NCI-H510A treated with DMSO at 0.1 percent for 48 hours (cell line): ENCODE results near the gene CDC27.
"Not testable (repeated sequence)": the region's sequence is repeated elsewhere in the genome, so short reads cannot be mapped to it uniquely, and the experiment has no call there.

Experiments used
- DNase-seq: peaks from one replicate; lab custom pipeline; 2025; lab: John Stamatoyannopoulos, UW

Gene CDC27

GRCh38 chr17:47188876-47189731 is at the start of gene CDC27:
CDC27 (minus strand) TSS chr17:47189295; CDS start chr17:47189172, 123 bp downstream.
- peak; percentile 98 for DNase-seq

DNA sequence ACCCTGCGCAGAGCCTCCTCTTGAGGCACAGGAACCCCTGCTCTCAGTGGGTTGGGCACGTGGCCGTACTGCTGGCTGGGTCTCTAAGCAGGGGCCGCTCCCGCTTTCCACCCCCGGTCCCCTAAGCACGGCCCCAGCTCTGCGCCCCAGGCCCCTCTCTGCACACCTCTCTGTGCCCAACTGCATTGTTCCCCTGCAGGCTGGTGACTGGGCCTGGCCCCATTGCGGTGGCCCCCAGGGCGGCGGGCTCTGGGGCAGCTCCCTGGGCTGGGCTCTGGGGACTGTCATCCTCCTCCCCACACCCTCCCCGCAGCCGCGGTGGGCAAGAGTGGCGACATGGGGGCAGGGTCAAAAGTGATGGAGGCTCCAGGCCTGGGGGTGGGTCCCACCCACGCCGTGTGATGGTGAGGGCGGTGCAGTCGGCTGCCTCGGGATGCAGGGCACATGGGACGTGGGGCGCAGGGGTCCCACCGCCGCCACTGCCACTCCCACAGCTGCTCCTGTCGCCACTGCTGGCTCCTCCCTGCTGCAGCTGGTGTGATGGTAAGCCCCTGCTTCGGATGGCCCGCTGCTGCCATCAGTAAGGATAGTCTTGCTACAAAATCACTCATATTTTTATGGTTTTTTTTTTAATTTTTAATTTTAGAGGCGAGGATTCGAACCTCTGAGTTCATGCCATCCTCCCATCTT is 49.4 kb upstream of the CDC27 start:
- no peak for DNase-seq

DNA sequence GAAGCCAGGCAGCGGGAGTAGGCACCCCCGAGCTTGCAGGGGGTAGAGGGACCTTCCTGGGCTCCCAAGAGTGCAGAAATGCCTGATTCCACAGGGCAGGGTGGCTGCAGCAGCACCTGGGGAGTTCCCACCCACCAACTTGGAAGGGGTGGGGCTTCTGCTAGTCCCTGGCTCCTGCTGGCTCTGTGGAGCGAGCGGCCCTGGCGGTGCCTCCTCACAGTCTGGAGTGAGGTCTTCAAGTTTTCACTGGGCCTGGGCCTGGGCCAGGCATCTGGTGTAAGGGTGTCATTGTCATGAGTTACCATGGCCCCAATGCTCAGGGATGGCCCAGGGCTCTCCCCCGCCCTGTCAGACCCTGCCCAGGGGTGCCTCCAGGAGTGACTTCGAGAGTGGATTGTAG is 48.7 kb upstream of the CDC27 start:
- DNase-seq, result no peak

DNA sequence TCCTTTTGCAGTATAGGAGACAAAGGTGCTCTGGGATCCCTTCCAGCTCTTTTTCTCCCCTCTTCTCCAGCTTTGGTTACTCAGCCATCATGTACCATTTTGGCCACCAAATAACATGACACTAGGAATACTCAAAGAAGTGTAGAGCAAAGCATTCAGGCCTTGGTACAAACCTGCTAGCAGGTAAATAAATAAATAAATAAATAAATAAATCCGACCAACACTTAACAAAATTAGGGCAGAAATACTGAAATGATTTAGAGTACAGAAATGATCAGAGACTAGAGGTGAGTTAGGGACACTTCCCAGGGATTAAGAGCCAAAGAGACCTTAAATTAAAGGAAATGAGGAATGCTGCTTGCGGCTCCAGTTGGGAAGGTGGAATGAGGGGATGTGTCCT is 46.8 kb upstream of the CDC27 start:
- DNase-seq, result no peak

GRCh38 chr17:47235506-47235905 is 46.4 kb upstream of the CDC27 start:
- DNase-seq, result no peak

- no peak for DNase-seq
Observed at GRCh38 chr17:47232465-47232864, 43.4 kb upstream of the CDC27 start.

- DNase-seq, result no peak
Observed at GRCh38 chr17:47231866-47232265, 42.8 kb upstream of the CDC27 start.

DNA sequence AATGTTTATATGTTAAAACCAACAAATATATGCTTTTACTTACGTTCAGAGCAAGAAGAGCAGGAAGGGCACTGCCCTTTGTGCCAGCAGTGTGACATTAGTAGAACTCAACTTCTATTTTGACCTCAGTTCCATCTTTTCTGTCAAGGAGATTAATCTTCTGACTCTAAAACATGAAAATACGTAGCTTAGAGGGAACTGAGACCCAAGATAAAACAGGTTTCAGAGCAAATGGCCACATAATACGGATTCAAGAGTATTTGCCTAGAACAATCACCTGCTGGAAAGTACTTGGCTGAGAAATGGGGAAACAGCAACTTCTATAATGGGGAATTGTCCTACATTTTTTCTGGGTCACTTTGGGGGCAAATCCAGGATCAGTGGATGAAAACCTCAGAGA is 42.2 kb upstream of the CDC27 start:
- no peak for DNase-seq

DNA sequence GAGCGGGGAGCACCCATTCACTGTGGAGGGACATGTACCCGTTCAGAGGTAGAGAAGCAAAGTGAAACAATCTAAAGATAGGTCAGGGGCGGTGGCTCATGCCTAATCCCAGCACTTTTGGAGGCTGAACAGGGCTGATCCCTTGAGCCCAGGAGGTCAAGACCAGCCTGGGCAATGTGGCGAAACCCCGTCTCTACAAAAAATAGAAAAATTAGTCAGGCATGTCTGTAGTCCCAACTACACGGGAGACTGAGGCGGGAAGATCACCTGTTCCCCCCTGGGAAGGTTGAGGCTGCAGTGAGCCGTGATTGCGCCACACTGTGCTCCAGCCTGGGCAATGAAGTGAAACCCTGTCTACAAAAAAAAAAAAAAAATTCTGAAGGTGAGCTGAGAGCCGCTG is 41.8 kb upstream of the CDC27 start:
- no peak for DNase-seq

GRCh38 chr17:47229535-47230443 is 40.7 kb upstream of the CDC27 start:
- peak; percentile 68 for DNase-seq

DNA sequence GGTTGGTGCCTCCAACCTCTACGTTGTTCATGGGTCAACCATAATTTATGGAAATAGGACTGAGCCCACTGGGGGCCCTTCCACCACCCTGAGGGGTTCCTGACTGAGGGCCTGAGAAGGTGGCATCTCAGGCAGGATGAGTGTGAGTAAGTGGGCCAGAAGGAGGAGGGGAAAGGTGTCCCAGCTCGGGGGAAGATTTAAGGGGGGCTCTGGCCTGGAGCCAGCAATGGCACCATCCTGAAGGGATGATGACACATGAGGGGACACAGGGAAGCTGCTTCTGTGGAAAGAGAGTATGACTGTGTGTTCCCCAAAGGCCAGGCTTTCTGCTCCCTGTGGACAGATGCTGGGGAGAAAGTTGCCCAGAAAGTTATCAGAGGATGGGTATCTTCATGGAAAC is 38.8 kb upstream of the CDC27 start:
- no peak for DNase-seq

GRCh38 chr17:47225911-47226688 is 37.0 kb upstream of the CDC27 start:
- no peak for DNase-seq

GRCh38 chr17:47225436-47225858 is 36.4 kb upstream of the CDC27 start:
- no peak for DNase-seq

GRCh38 chr17:47224966-47225365 is 35.9 kb upstream of the CDC27 start:
- no peak for DNase-seq

GRCh38 chr17:47224077-47224476 is 35.0 kb upstream of the CDC27 start:
- not testable (repeated sequence) for DNase-seq

DNA sequence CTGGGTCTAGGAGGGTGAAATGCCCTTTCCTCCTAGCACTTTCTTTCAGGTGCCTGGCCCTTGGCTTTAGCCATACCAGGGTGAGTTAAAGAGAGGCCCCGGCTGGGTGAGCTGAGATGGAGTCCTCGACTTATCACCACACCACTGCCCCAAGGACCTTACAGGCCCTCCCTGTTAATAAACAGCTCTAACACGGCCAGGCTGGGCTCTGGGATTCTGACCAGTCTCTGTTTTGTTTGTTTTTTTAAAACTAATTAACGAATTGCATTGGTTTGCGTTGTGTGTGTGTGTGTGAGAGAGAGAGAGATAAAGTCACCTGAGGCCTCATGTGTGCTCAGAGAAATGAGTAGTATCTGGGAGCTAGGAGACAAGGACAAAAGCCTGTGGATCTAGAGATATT is 34.4 kb upstream of the CDC27 start:
- no peak for DNase-seq

- DNase-seq, result no peak
Observed at GRCh38 chr17:47223007-47223406, 33.9 kb upstream of the CDC27 start.

GRCh38 chr17:47222047-47222446 is 33.0 kb upstream of the CDC27 start:
- no peak for DNase-seq

- no peak for DNase-seq
Observed at GRCh38 chr17:47221154-47221553, 32.1 kb upstream of the CDC27 start.

- peak; percentile 23 for DNase-seq
Observed at GRCh38 chr17:47220531-47220999, 31.5 kb upstream of the CDC27 start.
